ENCODE data around the gene STK36.

The STK36 gene

GRCh38 chr2:218748741-218749441 lies 77.0 kb downstream of the STK36 start:
- no peak for DNase-seq

Data from femur (tissue), 1 donor.